Measurements from ENCODE around the gene CDY2B. TPM values are rescaled to one million over a fixed set of nuclear protein-coding genes. Genes with fewer than 3 reads are reported as not detected.
"Not testable (repeated sequence)": the region's sequence is repeated elsewhere in the genome, so short reads cannot be mapped to it uniquely, and the experiment has no call there.

CDY2B gene
- total RNA-seq, result not detected
- not detected for polyA plus RNA-seq (ENCODE audit: insufficient read length in 6 of 6)
- long read RNA-seq, donor 1, result 0 reads
- long read RNA-seq, donor 2, result 0 reads
- long read RNA-seq, donor 3, result 0 reads
- long read RNA-seq, donor 4, result 0 reads
- long read RNA-seq, donor 5, result 0 reads
- long read RNA-seq, donor 6, result 0 reads
- long read RNA-seq, donor 7, result 0 reads
- long read RNA-seq, donor 8, result 0 reads
- long read RNA-seq, donor 9, result 0 reads
- long read RNA-seq, donor 10, result 0 reads
- long read RNA-seq, donor 11, result 0 reads
- long read RNA-seq, donor 12, result 0 reads

GRCh38 chrY:17880120-17880519, at the start of gene CDY2B:
Gene CDY2B, minus strand, starts transcription at chrY:17880220. Its CDS starts 328 bp downstream, at chrY:17879892.
- H3K4me3 ChIP-seq; H3K27me3 ChIP-seq; H3K4me1 ChIP-seq; DNase-seq; intact Hi-C loops (cut with DNase I); H3K9me3 ChIP-seq; H3K36me3 ChIP-seq; ATAC-seq; H3K27ac ChIP-seq: not testable (repeated sequence)

DNA sequence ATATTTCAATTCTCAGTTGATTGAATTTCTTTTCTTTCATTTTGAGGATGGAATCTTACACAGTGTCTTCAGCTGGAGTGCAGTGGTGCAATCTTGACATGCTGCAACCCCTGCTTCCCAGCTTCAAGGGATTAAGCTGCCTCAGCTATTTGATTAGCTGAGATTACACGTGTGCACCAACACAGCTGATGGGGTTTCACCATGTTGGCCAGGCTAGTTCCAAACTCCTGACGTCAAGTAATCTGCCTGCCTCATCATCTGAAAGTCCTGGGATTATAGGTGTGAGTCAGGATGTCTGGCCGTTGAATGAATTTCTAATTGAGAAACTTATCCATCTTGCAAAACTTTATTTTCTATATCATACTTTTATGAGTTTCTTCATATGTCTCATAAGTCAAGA, 28.0 kb upstream of the CDY2B start:
- H3K27ac ChIP-seq; H3K4me3 ChIP-seq; H3K4me1 ChIP-seq; H3K27me3 ChIP-seq; intact Hi-C loops (cut with DNase I); H3K36me3 ChIP-seq; H3K9me3 ChIP-seq; DNase-seq; ATAC-seq: not testable (repeated sequence)

DNA sequence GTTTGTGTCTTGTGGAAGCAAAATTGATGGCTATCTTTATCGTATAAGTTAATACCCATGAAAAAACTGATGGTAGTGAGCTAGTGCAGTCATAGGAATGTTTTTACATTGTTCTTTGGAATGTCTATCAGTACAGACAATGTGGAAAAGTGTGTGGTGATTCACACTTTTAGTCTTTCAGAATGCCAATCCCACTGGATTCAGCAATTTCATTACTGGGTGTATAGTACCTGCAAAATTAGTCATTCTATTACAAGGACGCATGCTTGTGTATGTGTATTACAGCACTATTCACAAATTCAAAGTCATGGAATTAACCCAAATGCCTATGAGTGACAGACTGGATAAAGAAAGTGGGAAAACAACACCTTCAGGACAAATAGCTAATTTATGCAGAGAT, 27.3 kb upstream of the CDY2B start:
- H3K27ac ChIP-seq; H3K4me1 ChIP-seq; H3K36me3 ChIP-seq; intact Hi-C loops (cut with DNase I); H3K27me3 ChIP-seq; ATAC-seq; H3K9me3 ChIP-seq; DNase-seq; H3K4me3 ChIP-seq: not testable (repeated sequence)

DNA sequence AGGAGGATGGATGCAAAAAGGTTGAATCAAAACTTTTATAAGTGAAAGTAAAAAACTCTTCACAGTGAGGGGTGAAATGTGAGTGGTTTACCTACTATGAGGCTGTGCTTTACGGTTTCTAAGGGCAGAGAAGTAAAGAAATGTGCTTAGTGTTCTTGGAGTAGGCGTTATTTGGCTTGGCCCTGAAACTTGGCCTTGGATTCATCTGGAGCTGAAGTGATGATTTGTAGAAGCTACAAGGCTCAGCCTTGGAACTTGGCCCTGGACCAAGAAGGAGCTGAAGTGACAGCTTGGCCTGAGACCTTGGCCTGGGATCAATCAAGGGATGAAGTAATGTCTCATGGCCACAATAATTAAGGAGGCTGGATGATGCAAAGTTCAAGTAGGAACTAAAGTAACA, 1.7 kb upstream of the CDY2B start:
- H3K36me3 ChIP-seq; H3K9me3 ChIP-seq; H3K27ac ChIP-seq; intact Hi-C loops (cut with DNase I); H3K4me3 ChIP-seq; DNase-seq; ATAC-seq; H3K27me3 ChIP-seq; H3K4me1 ChIP-seq: not testable (repeated sequence)

DNA sequence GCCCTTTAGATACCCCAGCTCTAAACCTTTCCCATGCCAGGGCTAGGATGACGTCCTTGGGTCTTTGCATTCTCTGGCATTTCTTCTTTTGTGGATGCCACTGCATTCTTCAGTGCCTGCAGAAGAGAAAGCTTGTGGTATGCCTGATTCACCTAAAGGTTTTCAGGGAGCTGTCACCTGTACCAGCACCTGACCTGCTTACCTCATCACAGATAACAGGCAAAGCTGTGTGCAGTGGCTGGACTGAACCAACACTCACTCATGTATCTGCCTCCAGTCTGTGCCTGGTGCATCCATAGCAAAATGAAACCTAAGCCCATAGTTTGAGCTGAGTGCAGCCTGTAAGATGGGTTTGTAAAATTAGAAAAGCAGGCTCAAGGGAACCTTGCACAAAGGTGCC, 3.3 kb downstream of the CDY2B start:
- intact Hi-C loops (cut with DNase I), result not testable (repeated sequence)

GRCh38 chrY:17875401-17875800, 4.6 kb downstream of the CDY2B start:
- DNase-seq; ATAC-seq; H3K27ac ChIP-seq; H3K27me3 ChIP-seq; H3K4me1 ChIP-seq; H3K36me3 ChIP-seq; H3K9me3 ChIP-seq; intact Hi-C loops (cut with DNase I); H3K4me3 ChIP-seq: not testable (repeated sequence)

More for the DNA sequence above, 3.3 kb downstream of the CDY2B start:
- H3K27ac ChIP-seq, H3K4me3 ChIP-seq, H3K27me3 ChIP-seq, ATAC-seq, H3K4me1 ChIP-seq, H3K9me3 ChIP-seq, DNase-seq, H3K36me3 ChIP-seq: not testable (repeated sequence)

DNA sequence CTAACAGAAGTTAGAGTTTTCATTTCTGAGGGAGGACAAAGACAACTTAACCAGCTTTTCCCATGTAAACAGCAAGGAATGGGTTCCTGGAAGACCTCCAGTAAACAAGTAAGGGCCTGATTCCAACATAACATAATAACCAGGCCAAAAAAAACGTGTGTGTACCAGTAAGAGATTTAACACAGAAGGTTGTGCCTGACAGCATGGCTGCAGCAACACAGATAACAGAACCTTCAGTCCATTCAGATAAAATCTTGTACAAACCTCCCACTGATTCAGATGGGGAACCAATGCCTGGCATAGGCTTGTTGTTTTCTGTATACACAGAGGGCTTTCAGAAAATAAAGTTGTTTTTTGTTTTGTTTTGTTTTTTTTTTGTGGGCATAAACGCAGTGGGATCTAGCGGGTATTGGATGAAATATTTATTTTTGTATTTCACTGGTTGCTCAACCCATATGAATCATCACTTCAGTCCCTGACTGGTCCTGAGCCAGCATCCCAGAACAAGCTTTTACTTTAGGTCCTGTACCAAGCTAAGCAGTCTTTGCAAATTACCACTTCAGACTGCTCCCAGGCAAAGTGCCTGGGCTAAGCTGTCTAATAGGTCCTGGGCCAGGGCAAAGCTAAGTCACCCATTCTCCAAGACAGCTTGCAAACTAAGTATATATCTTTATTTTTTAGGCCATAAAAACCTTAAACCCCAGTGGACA, 8.7 kb downstream of the CDY2B start:
- H3K9me3 ChIP-seq; intact Hi-C loops (cut with DNase I); H3K4me3 ChIP-seq; H3K27me3 ChIP-seq; ATAC-seq; H3K4me1 ChIP-seq; H3K36me3 ChIP-seq; H3K27ac ChIP-seq; DNase-seq: not testable (repeated sequence)

- intact Hi-C loops (cut with DNase I); H3K27ac ChIP-seq; H3K36me3 ChIP-seq; H3K4me1 ChIP-seq; DNase-seq; H3K4me3 ChIP-seq; H3K27me3 ChIP-seq; ATAC-seq; H3K9me3 ChIP-seq: not testable (repeated sequence)
Observed at GRCh38 chrY:17870737-17871136, 9.3 kb downstream of the CDY2B start.

DNA sequence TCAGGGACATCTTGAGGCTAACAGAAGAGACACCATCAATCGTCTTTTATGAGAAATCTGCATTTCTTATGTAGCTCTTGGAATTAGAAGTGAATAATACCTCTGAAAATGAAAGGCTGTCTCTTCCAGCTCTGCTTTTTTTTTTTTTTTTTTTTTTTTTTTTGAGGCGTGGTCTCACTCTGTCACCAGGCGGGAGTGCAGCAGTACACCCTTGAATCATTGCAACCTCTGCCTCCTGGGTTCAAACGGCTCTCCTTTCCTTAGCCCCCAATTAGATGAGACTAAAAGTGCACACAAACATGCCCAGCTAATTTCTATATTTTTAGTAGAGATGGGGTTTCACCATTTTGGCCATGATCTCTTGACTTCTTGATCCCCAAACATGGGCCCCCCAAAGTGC, 12.2 kb downstream of the CDY2B start:
- DNase-seq; H3K4me1 ChIP-seq; ATAC-seq; H3K27me3 ChIP-seq; H3K36me3 ChIP-seq; intact Hi-C loops (cut with DNase I); H3K4me3 ChIP-seq; H3K27ac ChIP-seq; H3K9me3 ChIP-seq: not testable (repeated sequence)

GRCh38 chrY:17860634-17861033, 19.4 kb downstream of the CDY2B start:
- H3K4me1 ChIP-seq; H3K9me3 ChIP-seq; H3K27ac ChIP-seq; DNase-seq; H3K27me3 ChIP-seq; intact Hi-C loops (cut with DNase I); H3K36me3 ChIP-seq; ATAC-seq; H3K4me3 ChIP-seq: not testable (repeated sequence)

GRCh38 chrY:17856963-17857848, 22.8 kb downstream of the CDY2B start:
- H3K36me3 ChIP-seq; H3K27me3 ChIP-seq; ATAC-seq; H3K4me3 ChIP-seq; H3K4me1 ChIP-seq; intact Hi-C loops (cut with DNase I); H3K27ac ChIP-seq; DNase-seq; H3K9me3 ChIP-seq: not testable (repeated sequence)

GRCh38 chrY:17856508-17856907, 23.5 kb downstream of the CDY2B start:
- ATAC-seq; H3K27me3 ChIP-seq; H3K36me3 ChIP-seq; H3K4me1 ChIP-seq; intact Hi-C loops (cut with DNase I); DNase-seq; H3K9me3 ChIP-seq; H3K27ac ChIP-seq; H3K4me3 ChIP-seq: not testable (repeated sequence)

DNA sequence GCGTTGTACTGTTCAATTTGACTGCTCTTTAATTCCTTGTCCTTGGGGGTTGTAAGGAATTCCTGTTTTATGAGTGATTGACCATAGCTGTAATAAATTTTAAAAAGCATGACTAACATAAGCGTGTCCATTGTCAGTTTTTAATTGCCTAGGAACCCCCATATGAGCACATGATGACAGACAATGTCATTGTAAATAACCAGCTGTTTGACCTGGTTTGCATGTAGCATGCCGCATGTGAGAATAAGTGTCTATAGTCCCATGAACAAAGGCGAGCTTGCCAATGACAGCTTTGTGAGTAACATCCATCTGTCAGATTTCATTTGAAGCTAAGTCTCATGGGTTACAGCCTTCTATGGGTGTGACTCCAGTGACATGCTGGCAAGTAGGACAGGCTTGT, 30.9 kb downstream of the CDY2B start:
- H3K27ac ChIP-seq; H3K4me1 ChIP-seq; ATAC-seq; DNase-seq; H3K27me3 ChIP-seq; intact Hi-C loops (cut with DNase I); H3K36me3 ChIP-seq; H3K9me3 ChIP-seq; H3K4me3 ChIP-seq: not testable (repeated sequence)
